ENCODE results near the gene DUSP28.

DNA sequence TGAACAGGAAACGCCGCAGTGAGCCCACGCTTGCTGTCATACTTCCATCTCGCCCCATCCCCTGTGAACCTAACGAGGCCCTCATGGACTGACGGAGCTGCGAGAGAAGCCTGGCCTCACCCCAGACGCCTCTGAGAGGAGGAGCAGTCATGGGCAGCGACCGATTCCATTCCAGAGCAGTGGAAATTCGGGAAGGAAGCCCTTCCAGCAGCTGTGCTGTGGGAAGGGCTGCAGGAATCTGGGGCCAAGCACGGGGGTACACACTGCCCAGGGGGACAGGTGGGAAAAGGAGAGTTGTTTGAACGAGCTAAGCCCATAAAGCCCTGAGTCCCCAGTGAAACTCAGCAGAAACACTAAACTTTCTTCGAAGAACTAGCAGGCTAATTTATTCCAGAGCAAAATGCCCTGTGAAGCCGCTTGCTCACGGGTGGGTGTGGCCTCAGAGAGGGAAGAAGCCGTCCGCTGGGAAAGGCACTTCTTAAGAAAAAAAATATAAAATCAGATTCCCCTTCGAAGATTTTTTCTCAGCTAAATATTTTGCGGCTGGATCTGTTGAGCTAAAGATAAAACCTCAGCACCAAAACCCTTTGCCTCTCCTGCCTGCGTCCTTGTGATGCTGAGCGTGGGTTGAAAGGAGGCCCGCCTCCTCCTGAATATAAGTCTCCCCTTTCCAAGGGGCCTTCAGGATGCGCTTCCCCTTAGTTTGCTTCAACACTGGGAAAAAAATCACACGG is 40.6 kb upstream of the DUSP28 start:
- TF ChIP-seq CTCF (IDR thresholded peaks at IDR 0.05) (no peak), NR2C2 (CRISPR knock-in tag; IDR thresholded peaks at IDR 0.05) (no peak), NR3C1 (CRISPR knock-in tag; conservative IDR thresholded peaks at IDR 0.05; ENCODE audit: low read depth) (no peak), NFYB (CRISPR knock-in tag; conservative IDR thresholded peaks at IDR 0.05; ENCODE audit: low read depth) (no peak), E2F5 (CRISPR knock-in tag; IDR thresholded peaks at IDR 0.05) (no peak), KAT7 (CRISPR knock-in tag; IDR thresholded peaks at IDR 0.05; ENCODE audit: borderline replicate concordance) (no peak), TCF7 (CRISPR knock-in tag; IDR thresholded peaks at IDR 0.05; ENCODE audit: low read depth) (no peak), USF2 (CRISPR knock-in tag; IDR thresholded peaks at IDR 0.05) (no peak), IRF2 (CRISPR knock-in tag; IDR thresholded peaks at IDR 0.05; ENCODE audit: borderline replicate concordance, low read depth) (no peak), ATF3 (CRISPR knock-in tag; conservative IDR thresholded peaks at IDR 0.05) (no peak)
- TF ChIP-seq, protein P1, sequence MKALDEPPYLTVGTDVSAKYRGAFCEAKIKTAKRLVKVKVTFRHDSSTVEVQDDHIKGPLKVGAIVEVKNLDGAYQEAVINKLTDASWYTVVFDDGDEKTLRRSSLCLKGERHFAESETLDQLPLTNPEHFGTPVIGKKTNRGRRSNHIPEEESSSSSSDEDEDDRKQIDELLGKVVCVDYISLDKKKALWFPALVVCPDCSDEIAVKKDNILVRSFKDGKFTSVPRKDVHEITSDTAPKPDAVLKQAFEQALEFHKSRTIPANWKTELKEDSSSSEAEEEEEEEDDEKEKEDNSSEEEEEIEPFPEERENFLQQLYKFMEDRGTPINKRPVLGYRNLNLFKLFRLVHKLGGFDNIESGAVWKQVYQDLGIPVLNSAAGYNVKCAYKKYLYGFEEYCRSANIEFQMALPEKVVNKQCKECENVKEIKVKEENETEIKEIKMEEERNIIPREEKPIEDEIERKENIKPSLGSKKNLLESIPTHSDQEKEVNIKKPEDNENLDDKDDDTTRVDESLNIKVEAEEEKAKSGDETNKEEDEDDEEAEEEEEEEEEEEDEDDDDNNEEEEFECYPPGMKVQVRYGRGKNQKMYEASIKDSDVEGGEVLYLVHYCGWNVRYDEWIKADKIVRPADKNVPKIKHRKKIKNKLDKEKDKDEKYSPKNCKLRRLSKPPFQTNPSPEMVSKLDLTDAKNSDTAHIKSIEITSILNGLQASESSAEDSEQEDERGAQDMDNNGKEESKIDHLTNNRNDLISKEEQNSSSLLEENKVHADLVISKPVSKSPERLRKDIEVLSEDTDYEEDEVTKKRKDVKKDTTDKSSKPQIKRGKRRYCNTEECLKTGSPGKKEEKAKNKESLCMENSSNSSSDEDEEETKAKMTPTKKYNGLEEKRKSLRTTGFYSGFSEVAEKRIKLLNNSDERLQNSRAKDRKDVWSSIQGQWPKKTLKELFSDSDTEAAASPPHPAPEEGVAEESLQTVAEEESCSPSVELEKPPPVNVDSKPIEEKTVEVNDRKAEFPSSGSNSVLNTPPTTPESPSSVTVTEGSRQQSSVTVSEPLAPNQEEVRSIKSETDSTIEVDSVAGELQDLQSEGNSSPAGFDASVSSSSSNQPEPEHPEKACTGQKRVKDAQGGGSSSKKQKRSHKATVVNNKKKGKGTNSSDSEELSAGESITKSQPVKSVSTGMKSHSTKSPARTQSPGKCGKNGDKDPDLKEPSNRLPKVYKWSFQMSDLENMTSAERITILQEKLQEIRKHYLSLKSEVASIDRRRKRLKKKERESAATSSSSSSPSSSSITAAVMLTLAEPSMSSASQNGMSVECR (CRISPR knock-in tag; IDR thresholded peaks at IDR 0.05; ENCODE audit: borderline replicate concordance), result no peak
- TF ChIP-seq, protein P2, sequence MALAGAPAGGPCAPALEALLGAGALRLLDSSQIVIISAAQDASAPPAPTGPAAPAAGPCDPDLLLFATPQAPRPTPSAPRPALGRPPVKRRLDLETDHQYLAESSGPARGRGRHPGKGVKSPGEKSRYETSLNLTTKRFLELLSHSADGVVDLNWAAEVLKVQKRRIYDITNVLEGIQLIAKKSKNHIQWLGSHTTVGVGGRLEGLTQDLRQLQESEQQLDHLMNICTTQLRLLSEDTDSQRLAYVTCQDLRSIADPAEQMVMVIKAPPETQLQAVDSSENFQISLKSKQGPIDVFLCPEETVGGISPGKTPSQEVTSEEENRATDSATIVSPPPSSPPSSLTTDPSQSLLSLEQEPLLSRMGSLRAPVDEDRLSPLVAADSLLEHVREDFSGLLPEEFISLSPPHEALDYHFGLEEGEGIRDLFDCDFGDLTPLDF (CRISPR knock-in tag; IDR thresholded peaks at IDR 0.05), result no peak
- TF ChIP-seq, protein P3, sequence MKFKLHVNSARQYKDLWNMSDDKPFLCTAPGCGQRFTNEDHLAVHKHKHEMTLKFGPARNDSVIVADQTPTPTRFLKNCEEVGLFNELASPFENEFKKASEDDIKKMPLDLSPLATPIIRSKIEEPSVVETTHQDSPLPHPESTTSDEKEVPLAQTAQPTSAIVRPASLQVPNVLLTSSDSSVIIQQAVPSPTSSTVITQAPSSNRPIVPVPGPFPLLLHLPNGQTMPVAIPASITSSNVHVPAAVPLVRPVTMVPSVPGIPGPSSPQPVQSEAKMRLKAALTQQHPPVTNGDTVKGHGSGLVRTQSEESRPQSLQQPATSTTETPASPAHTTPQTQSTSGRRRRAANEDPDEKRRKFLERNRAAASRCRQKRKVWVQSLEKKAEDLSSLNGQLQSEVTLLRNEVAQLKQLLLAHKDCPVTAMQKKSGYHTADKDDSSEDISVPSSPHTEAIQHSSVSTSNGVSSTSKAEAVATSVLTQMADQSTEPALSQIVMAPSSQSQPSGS (CRISPR knock-in tag; IDR thresholded peaks at IDR 0.05; ENCODE audit: borderline replicate concordance, low read depth), result no peak

Data from WTC11 (cell line).